ENCODE measurements around the gene FARP1. TPM values are rescaled to one million over a fixed set of nuclear protein-coding genes. Genes with fewer than 3 reads are reported as not detected.

The FARP1 gene
- total and polyA plus RNA-seq, 2 of the 13 experiments (the other 11 are each of a cell fraction or from before 2014, with no cell fraction given), result 70.6 to 126 TPM

GRCh38 chr13:98313023-98313921 lies 170.4 kb downstream of the FARP1 start (continued):
- TF ChIP-seq ZNF280D (CRISPR knock-in tag; IDR thresholded peaks at IDR 0.05) (no peak), ZNF687 (CRISPR knock-in tag; IDR thresholded peaks at IDR 0.05) (peak; percentile 64), HNRNPUL1 (IDR thresholded peaks at IDR 0.05; ENCODE audit: low read depth, low read length) (no peak), ZMAT5 (CRISPR knock-in tag; IDR thresholded peaks at IDR 0.05; ENCODE audit: borderline replicate concordance, low read depth) (no peak)

Data from HepG2 (cell line).